Activated CD4-positive, alpha-beta T cell treated with anti-CD3 and anti-CD28 coated beads for 36 hours (primary cell): ENCODE results near the gene RBL2. TPM values are rescaled to one million over a fixed set of nuclear protein-coding genes. Genes with fewer than 3 reads are reported as not detected.

Experiments
- ATAC-seq: fragments of 200-7000 bp; cut with Tn5 transposase; one replicate; pipeline ENCODE4 v1.10.0; 2021; ENCODE audit warnings: mild to moderate bottlenecking, moderate library complexity
- CTCF ChIA-PET: fragments of 350-600 bp; sonication (Branson Sonifier 250); formaldehyde crosslinking; loops from one replicate; lab custom pipeline; 2021; ENCODE audit warnings: antibody characterized with exemption; lab: Charles Lee
- POLR2A ChIA-PET: fragments of 350-600 bp; sonication (Branson Sonifier 250); formaldehyde crosslinking; loops from one replicate; lab custom pipeline; 2021; ENCODE audit warnings: antibody characterized with exemption, inconsistent platforms; lab: Charles Lee
- DNase-seq: peaks from one replicate; pipeline ENCODE4 v3.0.0-alpha.2; 2020
- H3K27ac Mint-ChIP-seq: one replicate; pipeline ENCODE4 v1.8.0; 2021; ENCODE audit warnings: mixed read lengths
- H3K27me3 Mint-ChIP-seq: one replicate; pipeline ENCODE4 v1.8.0; 2021; ENCODE audit warnings: mixed read lengths
- H3K36me3 Mint-ChIP-seq: one replicate; pipeline ENCODE4 v1.8.0; 2021; ENCODE audit warnings: low read depth, mixed read lengths
- H3K4me1 Mint-ChIP-seq: one replicate; pipeline ENCODE4 v1.8.0; 2021; ENCODE audit warnings: mixed read lengths
- H3K4me3 Mint-ChIP-seq: one replicate; pipeline ENCODE4 v1.8.0; 2021; ENCODE audit warnings: mild to moderate bottlenecking, moderate library complexity, mixed read lengths
- H3K9me3 Mint-ChIP-seq: one replicate; pipeline ENCODE4 v1.8.0; 2021; ENCODE audit warnings: low read depth, mixed read lengths
- intact Hi-C, 2 experiments: fragments of 100-400 bp; cut with DNase I in 1 of 2; cut with micrococcal nuclease in 1 of 2; formaldehyde crosslinking; loops; one replicate each; pipeline versions ENCODE4 v1.14.2 to v1.15.1; 2022 to 2024; cut with DNase I, micrococcal nuclease
- total RNA-seq, 2 experiments: library from RNA; stranded (reverse); gene quantifications; one replicate each; pipeline ENCODE4 v1.2.3, GENCODE V29; 2021

RBL2 gene
- total RNA-seq, 2 experiments from 2014 or later = 65.6 to 67.6 TPM

GRCh38 chr16:53449816-53450517 is 15.7 kb downstream of the RBL2 start:
- intact Hi-C loops = loop anchor here in 1 of 2 experiments (10.0 kb wide), 1 partner anchor 255 kb away; the partner anchor contains the start of genes FTO and RPGRIP1L
- peak overlapping the region; percentile 31 for H3K4me3 Mint-ChIP-seq
- no peaks in the 10 kb centered on the region for H3K27me3 Mint-ChIP-seq
- DNase-seq = no peak
- ATAC-seq = peak; percentile 62
- CTCF ChIA-PET = interaction anchor here (1.3 to 1.5 kb wide), 3 partner anchors 11 to 49 kb away, joined by 3 to 4 read pairs (median 3); no protein-coding TSS in a partner anchor
- peak overlapping the region; percentile 65 for H3K27ac Mint-ChIP-seq
- peaks cover 61% of the 10 kb centered on the region for H3K4me1 Mint-ChIP-seq
- H3K36me3 Mint-ChIP-seq = peaks cover 39% of the 10 kb centered on the region
- H3K9me3 Mint-ChIP-seq = no peaks in the 10 kb centered on the region
- POLR2A ChIA-PET = interaction anchor here (0.6 kb wide), 1 partner anchor 95 kb away, joined by 3 read pairs; no protein-coding TSS in a partner anchor

- H3K4me3 Mint-ChIP-seq = no peak overlapping the region
- peak overlapping the region; percentile 66 for H3K27ac Mint-ChIP-seq
- no peak for DNase-seq
- H3K9me3 Mint-ChIP-seq = no peaks in the 10 kb centered on the region
- CTCF ChIA-PET = interaction anchor here (0.7 to 1.3 kb wide), 4 partner anchors 16 to 62 kb away, joined by 3 to 6 read pairs (median 4); no protein-coding TSS in a partner anchor
- H3K36me3 Mint-ChIP-seq = peaks cover 46% of the 10 kb centered on the region
- no peaks in the 10 kb centered on the region for H3K27me3 Mint-ChIP-seq
- peaks cover 81% of the 10 kb centered on the region for H3K4me1 Mint-ChIP-seq
- intact Hi-C loops = loop anchor here in 1 of 2 experiments (10.0 kb wide), 1 partner anchor 251 kb away; the partner anchor contains the start of genes FTO and RPGRIP1L
- ATAC-seq = peak; percentile 25
- POLR2A ChIA-PET = interaction anchor here (1.3 kb wide), 1 partner anchor 18 kb away, joined by 3 read pairs; no protein-coding TSS in a partner anchor
These were observed 19.7 kb downstream of the RBL2 start for GRCh38 chr16:53453928-53454327.

DNA sequence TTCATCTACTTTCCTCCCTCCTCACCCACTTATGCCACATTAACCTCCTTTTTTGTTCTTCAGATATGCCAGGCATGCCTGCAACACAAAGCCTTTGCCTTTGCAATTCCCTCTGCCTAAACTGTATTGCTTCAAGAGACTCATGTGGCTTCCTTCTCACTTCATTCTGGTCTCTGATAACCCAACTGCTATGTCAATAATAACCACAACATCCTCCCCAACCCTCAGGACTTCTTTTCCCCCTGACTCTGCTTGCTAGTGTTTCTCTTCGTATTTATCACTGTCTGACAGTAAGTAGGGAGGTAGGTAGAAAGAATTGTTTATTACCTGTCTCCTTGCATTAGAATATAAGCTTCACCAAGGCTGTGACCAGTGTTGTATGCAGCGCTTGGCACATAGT is 22.4 kb downstream of the RBL2 start:
- H3K4me3 Mint-ChIP-seq = peak overlapping the region; percentile 39
- peaks cover 83% of the 10 kb centered on the region for H3K4me1 Mint-ChIP-seq
- DNase-seq = no peak
- H3K27ac Mint-ChIP-seq = peak overlapping the region; percentile 95
- H3K27me3 Mint-ChIP-seq = no peaks in the 10 kb centered on the region
- H3K36me3 Mint-ChIP-seq = peaks cover 65% of the 10 kb centered on the region
- intact Hi-C loops = loop anchor here (1.0 to 10.0 kb wide), 6 partner anchors 21 to 248 kb away; partner anchors contain the start of genes AKTIP (in 2 of the 2), FTO (in 1 of the 2), RBL2 (in 1 of the 2) and RPGRIP1L (in 1 of the 2)
- ChIA-PET CTCF (interaction anchor here (0.5 to 2.9 kb wide), 5 partner anchors 9 to 39 kb away, joined by 3 to 15 read pairs (median 3); no protein-coding TSS in a partner anchor), POLR2A (no interaction called here)
- ATAC-seq = peak; percentile 52
- no peaks in the 10 kb centered on the region for H3K9me3 Mint-ChIP-seq

- POLR2A ChIA-PET = interaction anchor here (0.5 to 0.6 kb wide), 3 partner anchors 19 to 77 kb away, joined by 3 to 15 read pairs (median 3); no protein-coding TSS in a partner anchor
- Mint-ChIP-seq H3K9me3 (no peaks in the 10 kb centered on the region), H3K36me3 (peaks cover 66% of the 10 kb centered on the region), H3K4me3 (peak overlapping the region; percentile 39), H3K27ac (peak overlapping the region; percentile 95), H3K27me3 (no peaks in the 10 kb centered on the region), H3K4me1 (peaks cover 83% of the 10 kb centered on the region)
- DNase-seq = peak; percentile 78
- ATAC-seq = peak; percentile 89
- intact Hi-C loops = loop anchor here (1.0 to 10.0 kb wide), 7 partner anchors 19 to 247 kb away; partner anchors contain the start of genes AKTIP (in 2 of the 2), FTO (in 1 of the 2), RBL2 (in 1 of the 2) and RPGRIP1L (in 1 of the 2)
- CTCF ChIA-PET = interaction anchor here (0.7 to 2.9 kb wide), 9 partner anchors 11 to 76 kb away, joined by 3 to 15 read pairs (median 3); partner anchors contain the start of gene RBL2
These were observed 23.4 kb downstream of the RBL2 start for GRCh38 chr16:53457670-53458069.

GRCh38 chr16:53458635-53459034 is 24.4 kb downstream of the RBL2 start:
- Mint-ChIP-seq H3K36me3 (peaks cover 69% of the 10 kb centered on the region), H3K9me3 (no peaks in the 10 kb centered on the region), H3K27ac (peak overlapping the region; percentile 68), H3K4me3 (no peak overlapping the region), H3K27me3 (no peaks in the 10 kb centered on the region), H3K4me1 (peaks cover 79% of the 10 kb centered on the region)
- ATAC-seq (no peak), DNase-seq (no peak)
- intact Hi-C loops = loop anchor here (2.0 to 10.0 kb wide), 2 partner anchors 18 to 246 kb away; partner anchors contain the start of genes FTO (in 1 of the 2) and RPGRIP1L (in 1 of the 2)
- CTCF ChIA-PET = interaction anchor here (1.1 to 1.2 kb wide), 3 partner anchors 9 to 39 kb away, joined by 3 read pairs; partner anchors contain the start of gene RBL2
- POLR2A ChIA-PET = interaction anchor here (1.4 kb wide), 1 partner anchor 24 kb away, joined by 3 read pairs; no protein-coding TSS in a partner anchor

GRCh38 chr16:53465606-53466280 is 31.5 kb downstream of the RBL2 start:
- H3K27ac Mint-ChIP-seq = no peak overlapping the region
- no peak for DNase-seq

DNA sequence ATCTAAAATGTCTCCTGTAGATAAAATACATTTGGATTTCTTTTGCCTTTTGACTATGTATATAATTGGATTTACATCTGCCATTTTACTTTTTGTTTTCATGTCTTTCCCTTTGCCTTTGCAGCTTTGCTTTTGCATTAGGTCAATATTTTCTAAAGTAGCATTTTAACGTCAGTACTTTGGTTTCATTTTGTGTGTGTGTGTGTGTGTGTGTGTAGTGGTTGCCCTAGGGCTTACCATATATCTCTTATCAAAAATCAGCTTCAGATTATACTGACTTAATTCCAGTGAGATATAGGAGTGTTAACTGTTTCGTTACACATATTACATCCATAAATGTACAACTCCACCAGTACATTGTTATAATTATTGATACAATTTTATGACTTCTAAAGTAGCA is 42.6 kb downstream of the RBL2 start:
- intact Hi-C loops = loop anchor here (2.0 kb wide), 1 partner anchor 18 kb away; no protein-coding TSS in a partner anchor
- Mint-ChIP-seq H3K27ac (peak overlapping the region; percentile 56), H3K36me3 (peaks cover 84% of the 10 kb centered on the region), H3K4me1 (peaks cover 42% of the 10 kb centered on the region), H3K27me3 (no peaks in the 10 kb centered on the region), H3K4me3 (no peak overlapping the region), H3K9me3 (peaks cover 3% of the 10 kb centered on the region)
- CTCF ChIA-PET = interaction anchor here (1.0 kb wide), 1 partner anchor 22 kb away, joined by 5 read pairs; no protein-coding TSS in a partner anchor
- no peak for ATAC-seq
- POLR2A ChIA-PET = interaction anchor here (0.7 kb wide), 1 partner anchor 19 kb away, joined by 3 read pairs; no protein-coding TSS in a partner anchor
- DNase-seq = no peak

More at GRCh38 chr16:53465606-53466280, 31.5 kb downstream of the RBL2 start:
- H3K9me3 Mint-ChIP-seq = no peaks in the 10 kb centered on the region
- H3K27me3 Mint-ChIP-seq = no peaks in the 10 kb centered on the region
- peak; percentile 16 for ATAC-seq
- peaks cover 47% of the 10 kb centered on the region for H3K36me3 Mint-ChIP-seq
- ChIA-PET POLR2A (no interaction called here), CTCF (interaction anchor here (1.5 kb wide), 1 partner anchor 9 kb away, joined by 3 read pairs; no protein-coding TSS in a partner anchor)
- intact Hi-C loops = no loop called here
- peaks cover 26% of the 10 kb centered on the region for H3K4me1 Mint-ChIP-seq
- no peak overlapping the region for H3K4me3 Mint-ChIP-seq

GRCh38 chr16:53478965-53479364 is 44.7 kb downstream of the RBL2 start:
- H3K27ac Mint-ChIP-seq = no peak overlapping the region
- no peaks in the 10 kb centered on the region for H3K27me3 Mint-ChIP-seq
- ATAC-seq (no peak), DNase-seq (no peak)
- ChIA-PET POLR2A (no interaction called here), CTCF (interaction anchor here (1.5 kb wide), 1 partner anchor 20 kb away, joined by 6 read pairs; no protein-coding TSS in a partner anchor)
- peaks cover 6% of the 10 kb centered on the region for H3K9me3 Mint-ChIP-seq
- peaks cover 84% of the 10 kb centered on the region for H3K36me3 Mint-ChIP-seq
- peaks cover 45% of the 10 kb centered on the region for H3K4me1 Mint-ChIP-seq
- H3K4me3 Mint-ChIP-seq = no peak overlapping the region
- intact Hi-C loops = no loop called here

GRCh38 chr16:53480394-53480793 is 46.1 kb downstream of the RBL2 start:
- Mint-ChIP-seq H3K27ac (no peak overlapping the region), H3K27me3 (no peaks in the 10 kb centered on the region), H3K4me3 (no peak overlapping the region), H3K9me3 (peaks cover 12% of the 10 kb centered on the region), H3K36me3 (peaks cover 89% of the 10 kb centered on the region), H3K4me1 (peaks cover 38% of the 10 kb centered on the region)
- no peak for DNase-seq
- intact Hi-C loops = no loop called here
- ChIA-PET CTCF (interaction anchor here (1.0 to 1.5 kb wide), 3 partner anchors 19 to 34 kb away, joined by 3 to 6 read pairs (median 4); no protein-coding TSS in a partner anchor), POLR2A (interaction anchor here (1.0 kb wide), 1 partner anchor 18 kb away, joined by 3 read pairs; no protein-coding TSS in a partner anchor)
- ATAC-seq = no peak

DNA sequence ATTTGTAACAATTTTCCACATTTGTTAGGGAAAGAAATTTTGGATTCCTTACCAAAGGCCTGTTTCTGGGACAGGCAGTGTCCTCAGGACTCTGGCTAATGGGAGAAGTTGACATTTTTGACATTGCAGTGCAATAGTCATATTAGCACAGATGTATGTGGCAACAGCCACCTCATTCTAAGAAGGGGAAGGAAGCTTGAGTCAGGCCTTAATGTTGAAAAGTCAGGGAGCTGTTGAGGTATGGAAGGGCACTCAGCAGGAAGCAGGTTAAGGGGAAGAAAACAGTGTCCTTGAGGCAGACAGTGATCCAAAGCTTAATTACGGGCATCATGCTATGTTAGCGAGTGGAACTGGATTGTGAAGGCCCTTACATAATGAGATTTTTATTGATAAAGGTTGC is 47.9 kb downstream of the RBL2 start:
- Mint-ChIP-seq H3K9me3 (peaks cover 20% of the 10 kb centered on the region), H3K27me3 (no peaks in the 10 kb centered on the region), H3K27ac (peak overlapping the region; percentile 78), H3K36me3 (peaks cover 93% of the 10 kb centered on the region), H3K4me1 (peaks cover 26% of the 10 kb centered on the region), H3K4me3 (no peak overlapping the region)
- peak; percentile 70 for ATAC-seq
- intact Hi-C loops = no loop called here
- CTCF ChIA-PET = interaction anchor here (0.7 to 0.9 kb wide), 2 partner anchors 17 to 1445 kb away, joined by 3 read pairs; no protein-coding TSS in a partner anchor
- no peak for DNase-seq
- POLR2A ChIA-PET = interaction anchor here (0.7 kb wide), 1 partner anchor 104 kb away, joined by 7 read pairs; no protein-coding TSS in a partner anchor
